ENCODE results near the gene FBLIM1.
"Not testable (repeated sequence)": the region's sequence is repeated elsewhere in the genome, so short reads cannot be mapped to it uniquely, and the experiment has no call there.

The FBLIM1 gene

DNA sequence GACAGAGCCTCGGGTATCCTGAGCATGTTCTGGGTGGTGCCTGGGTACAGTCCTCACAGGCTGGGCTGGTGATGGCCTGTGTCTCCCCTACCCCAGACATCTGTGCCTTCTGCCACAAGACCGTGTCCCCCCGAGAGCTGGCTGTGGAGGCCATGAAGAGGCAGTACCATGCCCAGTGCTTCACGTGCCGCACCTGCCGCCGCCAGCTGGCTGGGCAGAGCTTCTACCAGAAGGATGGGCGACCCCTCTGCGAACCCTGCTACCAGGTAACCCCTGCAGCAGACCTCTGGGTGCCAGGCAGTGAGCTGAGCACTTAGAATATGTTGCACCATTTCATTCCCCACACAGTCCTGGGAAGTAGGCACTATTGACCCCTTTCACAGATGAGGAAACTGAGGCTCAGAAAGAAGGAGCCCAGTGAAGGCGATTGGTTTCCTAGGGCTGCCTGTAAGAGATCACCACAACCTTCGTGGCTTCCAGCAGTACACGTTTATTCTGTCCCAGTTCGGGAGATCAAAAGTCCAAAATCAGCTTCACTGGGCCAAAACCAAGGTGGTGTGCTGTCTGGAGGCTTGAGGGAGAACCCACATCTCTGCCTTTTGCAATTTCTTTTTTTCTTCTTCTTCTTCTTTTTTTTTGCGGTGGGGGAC is 11.8 kb downstream of the FBLIM1 start:
- DNase-seq, result no peak

DNA sequence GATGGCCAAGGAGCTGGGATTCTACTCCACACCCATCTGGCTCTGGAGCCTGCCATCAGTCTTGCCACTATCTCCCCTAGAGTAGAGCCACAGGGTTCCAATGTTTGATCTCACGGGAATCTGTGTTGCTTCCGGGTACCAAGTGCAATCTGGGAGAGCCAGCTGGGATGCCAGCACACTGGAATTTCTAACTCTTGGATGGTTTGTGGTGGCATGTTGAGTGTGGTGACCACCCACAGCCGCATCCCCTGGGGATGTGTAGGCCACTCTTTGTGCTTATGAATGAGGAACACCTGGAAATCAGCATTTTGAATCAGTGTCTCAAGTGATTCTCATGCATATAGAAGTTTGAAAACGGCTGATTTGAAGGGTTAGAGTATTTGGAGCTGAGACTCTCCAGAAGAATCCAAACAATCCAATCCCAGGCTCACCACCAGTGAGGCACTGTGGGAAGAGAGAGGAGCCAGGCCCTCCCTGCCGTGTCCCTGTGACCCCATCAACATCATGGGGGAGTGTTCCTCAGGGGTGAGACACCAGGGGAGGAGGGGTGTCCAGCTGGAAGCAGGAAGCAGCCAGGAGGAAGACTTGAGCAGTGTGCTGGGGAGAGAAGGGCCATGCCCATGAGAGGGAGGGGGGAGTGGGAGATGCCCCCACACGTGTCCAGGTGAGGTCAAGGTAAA is 13.4 kb downstream of the FBLIM1 start:
- no peak for DNase-seq

DNA sequence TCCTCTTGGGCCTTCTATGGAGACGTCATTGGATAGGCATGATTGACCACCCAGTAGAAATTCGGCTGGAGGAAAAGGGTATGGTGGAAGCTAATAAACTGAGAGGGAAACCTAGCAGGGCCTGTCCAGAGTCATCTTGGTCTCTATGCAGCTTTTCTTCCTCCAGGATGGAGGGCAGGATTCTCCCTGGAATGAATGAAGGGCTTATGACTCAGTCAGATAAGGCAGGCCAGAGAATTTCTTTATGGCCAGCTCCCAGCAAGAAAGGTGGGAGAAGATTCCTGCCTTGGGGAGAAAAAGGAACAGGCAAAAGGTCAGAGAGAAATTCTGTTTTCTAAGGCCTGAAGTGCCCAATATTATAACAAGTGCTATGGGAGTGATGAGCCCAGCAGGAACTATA is 17.1 kb downstream of the FBLIM1 start:
- no peak for DNase-seq

DNA sequence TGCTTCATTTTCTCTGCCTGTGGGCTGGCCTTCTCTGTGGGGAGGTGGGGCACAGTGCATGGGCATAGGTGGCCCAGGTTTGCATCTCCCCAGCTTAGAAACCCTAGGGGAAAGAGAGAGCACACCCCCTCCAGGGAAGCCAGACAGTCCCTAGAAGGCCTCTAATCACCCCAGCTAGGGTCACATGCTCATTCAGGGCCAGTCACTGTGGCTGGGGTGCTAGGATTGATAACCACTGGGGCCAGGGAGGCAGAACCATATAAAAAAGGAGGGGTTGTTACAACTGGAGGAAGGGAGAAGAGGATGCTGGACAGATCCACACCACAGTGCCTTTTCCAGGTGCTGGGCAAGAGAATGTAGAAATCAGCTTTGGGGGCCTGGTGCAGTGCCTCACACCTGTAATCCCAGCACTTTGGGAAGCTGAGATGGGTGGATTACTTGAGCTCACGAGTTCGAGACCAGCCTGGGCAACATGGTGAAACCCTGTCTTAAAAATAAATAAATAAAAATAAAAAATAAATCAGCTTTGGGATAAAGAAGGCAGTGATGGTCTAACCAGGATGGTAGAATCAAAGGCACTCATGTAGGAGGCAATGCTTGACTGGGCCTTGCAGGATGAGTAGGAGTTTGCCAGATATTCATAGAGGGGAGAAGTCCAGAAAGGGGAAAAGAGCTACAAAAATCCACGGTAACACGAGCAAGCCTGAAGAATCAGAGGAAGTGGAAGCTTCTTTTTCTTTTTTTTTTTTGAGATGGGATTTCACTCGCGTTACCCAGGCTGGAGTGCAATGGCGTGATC is 19.5 kb downstream of the FBLIM1 start:
- no peak for DNase-seq

DNA sequence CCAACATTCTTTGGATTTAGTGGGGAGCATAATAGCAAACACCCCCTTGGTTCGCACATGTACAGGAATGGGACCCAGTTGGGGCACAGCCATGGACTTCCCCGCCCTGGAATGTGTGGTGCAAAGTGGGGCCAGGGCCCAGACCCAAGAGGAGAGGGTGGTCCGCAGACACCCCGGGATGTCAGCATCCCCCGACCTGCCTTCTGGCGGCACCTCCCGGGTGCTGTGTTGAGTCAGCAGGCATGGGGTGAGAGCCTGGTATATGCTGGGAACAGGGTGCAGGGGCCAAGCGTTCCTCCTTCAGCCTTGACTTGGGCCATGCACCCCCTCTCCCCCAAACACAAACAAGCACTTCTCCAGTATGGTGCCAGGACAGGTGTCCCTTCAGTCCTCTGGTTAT is 27.1 kb downstream of the FBLIM1 start:
- DNase-seq, result no peak

DNA sequence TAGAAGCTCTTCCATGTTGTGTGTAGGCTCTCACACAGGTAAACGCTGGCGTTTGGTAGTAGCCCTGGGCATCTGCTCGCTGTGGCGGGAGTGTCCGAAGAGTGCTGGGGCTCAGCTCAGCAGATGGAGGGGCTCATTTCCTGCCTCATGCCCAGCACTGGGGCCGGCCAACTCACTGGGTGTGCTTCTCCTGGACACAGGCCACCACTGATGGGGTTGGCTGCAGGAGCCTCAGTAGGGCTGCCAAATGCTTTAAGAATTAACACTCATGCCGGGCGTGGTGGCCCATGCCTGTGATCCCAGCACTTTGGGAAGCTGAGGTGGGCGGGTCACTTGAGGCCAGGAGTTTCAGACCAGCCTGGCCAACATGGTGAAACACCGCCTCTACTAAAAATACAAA is 28.0 kb downstream of the FBLIM1 start:
- no peak for DNase-seq

DNA sequence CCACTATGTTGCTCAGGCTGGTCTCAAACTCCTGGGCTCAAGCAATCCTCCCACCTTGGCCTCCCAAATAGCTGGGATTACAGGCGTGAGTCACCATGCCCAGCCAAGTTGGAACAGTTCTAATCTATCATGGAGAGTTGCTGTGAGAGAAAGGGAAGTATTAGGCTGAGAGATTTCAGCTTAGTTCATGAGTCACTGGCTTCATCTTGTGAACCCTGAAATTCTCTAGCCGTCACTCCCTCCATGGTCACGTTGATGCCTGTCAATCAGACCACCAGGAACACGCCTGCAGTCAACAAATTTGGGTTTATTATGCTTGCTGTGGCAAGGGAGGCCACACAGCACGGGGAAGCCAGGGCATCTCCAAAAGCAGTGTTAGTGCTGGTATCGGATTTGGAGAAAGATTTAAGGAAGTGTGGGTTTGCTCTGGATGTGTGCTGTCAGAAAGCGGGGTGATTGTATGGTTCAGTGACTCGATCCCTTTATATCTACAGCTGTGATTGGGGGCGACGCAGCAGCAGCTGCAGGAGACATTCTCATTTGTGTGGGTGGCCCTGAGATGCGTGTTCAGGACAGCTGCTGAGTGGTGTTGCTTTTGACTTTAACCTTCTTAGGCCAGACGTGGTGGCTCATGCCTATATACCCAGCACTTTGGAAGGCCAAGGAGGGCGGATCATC is 30.2 kb downstream of the FBLIM1 start:
- no peak for DNase-seq

DNA sequence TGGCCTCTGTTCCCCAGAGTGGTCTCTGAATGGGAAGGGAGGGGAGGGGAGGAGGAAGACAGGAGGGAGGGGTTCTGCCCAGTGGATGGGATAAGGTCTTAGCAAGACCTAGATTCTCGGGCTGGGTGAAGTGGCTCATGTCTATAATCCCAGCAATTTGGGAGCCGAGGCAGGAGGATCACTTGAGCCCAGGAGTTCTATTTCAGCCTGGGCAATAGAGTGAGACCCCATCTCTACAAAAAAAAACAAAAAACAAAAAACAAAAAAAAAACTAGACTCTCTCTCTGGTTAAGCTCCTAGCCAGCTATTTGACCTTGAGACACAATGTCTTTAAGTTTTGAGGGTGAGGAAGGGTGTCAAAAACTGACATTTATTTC is 37.5 kb downstream of the FBLIM1 start:
- DNase-seq, result no peak

DNA sequence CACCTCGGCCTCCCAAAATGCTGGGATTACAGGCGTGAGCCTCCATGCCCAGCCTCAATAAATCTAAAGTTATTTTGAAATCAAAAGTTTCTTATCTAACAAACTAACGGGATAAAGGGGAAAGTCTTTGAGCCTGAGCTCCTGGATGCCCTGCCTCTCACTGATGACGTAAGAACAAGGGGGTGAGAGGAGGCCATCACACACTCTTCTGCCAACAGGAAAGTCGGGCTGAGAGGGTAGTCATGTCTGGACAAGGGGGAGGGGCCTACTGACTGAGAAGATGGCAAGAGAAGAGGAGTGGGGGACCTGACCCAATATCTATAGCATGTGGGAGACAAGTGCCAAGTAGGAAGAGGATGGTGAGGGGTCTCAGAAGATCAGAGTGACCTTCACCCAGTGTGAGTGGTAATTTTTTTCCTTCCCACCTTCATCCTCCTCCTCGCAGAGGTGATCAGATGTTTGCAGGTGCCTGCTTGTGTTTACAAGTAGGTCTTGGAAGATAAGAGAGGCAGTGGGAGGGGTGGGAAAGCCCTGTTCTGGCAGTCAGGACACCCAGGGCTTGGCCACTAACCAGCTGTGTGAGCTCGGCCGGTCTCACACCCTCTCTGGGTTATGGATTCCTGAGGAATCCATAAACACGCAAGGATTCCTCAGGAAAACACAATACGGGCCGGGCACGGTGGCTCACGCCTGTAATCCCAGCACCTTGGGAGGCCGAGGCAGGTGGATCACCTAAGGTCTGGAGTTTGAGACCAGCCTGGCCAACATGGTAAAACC is 39.2 kb downstream of the FBLIM1 start:
- DNase-seq, result no peak

DNA sequence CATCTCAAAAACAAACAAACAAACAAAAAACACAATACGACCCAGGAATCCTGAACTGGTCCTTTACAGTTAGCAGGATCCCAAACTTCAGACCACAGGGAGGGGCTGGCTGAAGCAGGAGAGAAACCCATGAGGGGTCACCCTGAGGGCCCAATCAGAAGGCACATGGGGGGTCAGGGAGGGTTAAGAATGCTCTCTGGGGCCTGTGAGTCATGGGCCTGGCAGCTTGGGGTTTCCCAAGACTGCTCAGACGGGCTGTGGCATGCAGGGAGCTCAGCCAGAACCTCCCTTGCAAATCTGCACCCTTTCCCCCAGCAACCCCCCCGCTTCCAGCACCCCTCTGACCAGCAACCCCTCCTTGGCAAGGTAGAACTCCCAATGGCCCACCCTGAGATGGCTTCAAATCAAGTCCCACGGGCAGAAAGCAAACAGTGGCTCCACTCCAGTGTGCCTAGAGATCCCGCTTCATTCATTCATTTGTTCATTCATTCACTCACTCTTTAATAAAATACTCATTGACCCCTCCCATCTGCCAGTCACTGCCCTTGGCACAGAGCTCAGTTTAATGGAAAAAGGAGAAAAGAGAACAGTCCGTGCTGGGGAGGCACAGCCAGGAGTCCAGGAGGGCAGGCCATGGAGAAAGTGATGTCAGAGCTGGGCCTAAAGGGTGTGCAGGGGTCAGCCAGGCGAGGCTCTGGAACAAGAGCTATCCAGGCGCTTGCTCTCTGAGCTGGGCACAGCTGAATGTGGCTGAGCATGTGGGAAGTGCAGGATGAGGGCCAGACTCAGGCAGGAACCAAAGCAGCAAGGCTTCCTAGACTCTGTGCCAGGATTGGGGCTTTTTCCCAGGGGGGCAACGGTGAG is 40.6 kb downstream of the FBLIM1 start:
- no peak for DNase-seq

DNA sequence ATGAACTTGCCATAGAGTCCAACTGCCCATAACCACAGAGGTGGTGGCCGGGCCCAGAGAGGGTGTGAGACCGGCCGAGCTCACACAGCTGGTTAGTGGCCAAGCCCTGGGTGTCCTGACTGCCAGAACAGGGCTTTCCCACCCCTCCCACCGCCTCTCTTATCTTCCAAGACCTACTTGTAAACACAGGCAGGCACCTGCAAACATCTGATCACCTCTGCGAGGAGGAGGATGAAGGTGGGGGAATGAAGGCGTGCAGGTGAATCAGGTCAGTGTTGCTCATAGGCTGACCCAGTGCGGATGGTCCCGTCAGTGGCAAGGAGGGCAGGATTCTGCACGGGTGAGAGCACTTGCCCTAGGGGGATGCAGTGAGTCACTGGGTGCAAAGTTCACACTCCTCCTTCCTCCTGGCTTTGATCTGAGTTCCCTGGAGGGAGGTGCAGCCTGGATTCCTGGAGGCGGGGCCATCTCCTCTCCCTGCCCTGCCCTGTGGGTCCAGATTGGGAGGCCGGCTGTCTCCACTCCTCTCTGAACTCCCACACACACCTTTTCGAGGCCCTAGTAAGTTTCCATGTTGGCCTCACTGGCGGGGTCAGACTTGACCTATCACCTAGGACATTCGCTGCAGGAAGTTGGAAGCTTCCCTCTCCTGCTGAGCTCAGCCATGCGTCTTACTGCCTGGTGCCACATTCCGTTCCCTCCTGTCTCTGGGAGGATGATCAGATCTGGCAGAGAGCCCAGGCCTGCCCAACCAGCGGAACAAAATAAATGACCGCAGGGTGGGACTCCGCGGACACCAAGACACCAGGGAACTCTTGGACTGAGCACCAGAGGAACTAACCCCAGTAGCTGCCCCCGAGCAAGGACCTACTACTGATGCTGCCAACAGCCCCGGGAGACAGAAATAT is 41.6 kb downstream of the FBLIM1 start:
- DNase-seq, result no peak

DNA sequence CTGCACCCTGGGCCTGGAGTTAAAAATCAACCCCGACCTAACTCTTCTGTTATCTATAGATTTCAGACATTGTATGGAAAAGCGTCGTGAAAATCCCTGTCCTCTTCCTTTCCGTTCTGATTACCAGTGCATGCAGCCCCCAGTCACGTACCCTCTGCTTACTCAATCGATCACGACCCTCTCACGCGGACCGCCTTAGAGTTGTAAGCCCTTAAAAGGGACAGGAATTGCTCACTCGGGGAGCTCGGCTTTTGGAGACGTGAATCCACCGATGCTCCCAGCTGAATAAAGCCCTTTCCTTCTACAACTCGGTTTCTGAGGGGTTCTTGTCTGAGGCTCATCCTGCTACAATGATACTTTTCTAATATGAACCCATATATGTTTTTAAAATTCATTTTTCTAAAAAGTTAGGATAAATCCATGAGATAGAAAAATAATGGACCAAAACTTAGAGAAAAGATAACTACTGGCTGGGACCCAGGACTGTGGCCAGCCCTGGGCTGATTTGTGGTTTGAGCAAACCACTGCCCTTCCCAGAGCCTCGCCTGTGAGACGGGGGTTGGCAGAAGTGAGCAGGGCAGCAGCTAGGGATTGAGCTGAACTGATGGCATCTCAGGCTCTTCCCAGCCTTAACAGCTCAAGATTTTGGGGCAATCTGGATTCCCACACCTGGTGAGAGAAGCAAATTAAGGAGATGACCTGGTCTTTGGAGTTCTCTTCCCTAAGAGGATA is 43.8 kb downstream of the FBLIM1 start:
- DNase-seq, result no peak

DNA sequence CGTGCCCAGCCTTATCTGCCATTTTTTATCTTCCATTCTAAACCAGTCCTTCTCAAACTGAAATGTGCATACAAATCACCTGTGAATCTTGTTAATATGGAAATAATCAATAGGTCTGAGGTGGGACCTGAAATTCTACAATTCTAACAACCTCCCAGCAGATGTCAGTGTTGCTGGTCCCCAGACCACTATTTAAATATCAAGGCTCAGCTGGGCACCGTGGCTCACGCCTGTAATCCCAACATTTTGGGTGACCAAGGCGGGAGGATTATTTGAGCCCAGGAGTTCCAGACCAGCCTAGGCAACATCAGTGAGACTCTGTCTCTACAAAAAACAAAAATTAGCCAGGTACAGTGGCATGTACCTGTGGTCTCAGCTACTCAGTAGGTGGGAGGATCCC is 44.8 kb downstream of the FBLIM1 start:
- DNase-seq, result no peak

DNA sequence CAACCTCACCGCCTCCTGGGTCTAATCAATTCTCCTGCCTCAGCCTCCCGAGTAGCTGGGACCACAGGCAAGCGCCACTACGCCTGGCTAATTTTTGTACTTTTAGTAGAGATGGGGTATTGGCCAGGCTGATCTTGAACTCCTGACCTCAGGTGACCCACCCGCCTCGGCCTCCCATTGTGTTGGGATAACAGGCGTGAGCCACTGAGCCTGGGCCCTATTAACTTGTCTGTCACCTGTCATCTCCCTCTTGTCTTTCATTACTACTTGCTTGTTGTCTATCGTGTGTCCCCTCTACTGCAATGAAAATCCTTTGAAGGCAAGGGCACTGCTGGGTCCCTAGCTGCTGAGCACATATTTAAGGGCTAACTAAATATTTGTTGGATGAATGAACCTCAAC is 45.5 kb downstream of the FBLIM1 start:
- no peak for DNase-seq

DNA sequence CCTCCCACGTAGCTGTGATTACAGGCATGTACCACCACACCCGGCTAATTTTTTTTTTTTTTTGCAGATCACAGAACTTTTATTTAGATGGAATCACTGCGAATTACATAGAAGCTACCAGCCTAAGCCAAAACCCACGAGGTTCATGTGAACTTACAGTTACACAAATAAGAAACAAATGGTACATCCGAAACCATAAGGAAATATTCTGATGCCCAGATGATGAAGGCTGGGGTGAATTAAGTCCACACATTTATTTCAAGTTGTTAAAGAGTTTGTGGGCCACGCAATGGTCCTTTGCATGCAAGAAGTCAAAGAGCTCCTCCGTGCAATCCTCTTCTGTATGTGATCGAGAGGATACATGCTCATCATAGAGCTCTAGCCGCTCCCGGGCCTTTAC is 48.5 kb downstream of the FBLIM1 start:
- DNase-seq, result no peak

DNA sequence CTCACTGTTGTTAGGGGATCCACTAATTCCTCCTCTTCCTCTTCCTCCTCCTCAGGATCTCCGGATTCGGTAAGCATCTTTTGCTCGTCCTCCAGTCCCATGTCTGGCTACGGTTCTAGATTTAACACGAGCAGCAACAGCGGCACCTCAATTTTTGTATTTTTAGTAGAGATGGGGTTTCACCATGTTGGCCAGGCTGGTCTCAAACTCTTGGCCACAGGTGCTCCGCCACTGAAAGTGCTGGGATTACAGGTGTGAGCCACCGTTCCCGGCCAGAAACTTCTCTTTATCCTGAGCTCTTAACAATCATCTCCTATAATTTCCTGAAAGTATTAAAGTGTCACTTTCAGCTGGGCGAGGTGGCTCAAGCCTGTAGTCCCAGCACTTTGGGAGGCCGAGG is 49.0 kb downstream of the FBLIM1 start, which contains the start of gene UQCRHL:
TSS of gene UQCRHL (minus strand) at position 101 of the 400 bp plus-strand sequence. CDS start at position 101, 0 bp downstream.
- DNase-seq, result not testable (repeated sequence)

DNA sequence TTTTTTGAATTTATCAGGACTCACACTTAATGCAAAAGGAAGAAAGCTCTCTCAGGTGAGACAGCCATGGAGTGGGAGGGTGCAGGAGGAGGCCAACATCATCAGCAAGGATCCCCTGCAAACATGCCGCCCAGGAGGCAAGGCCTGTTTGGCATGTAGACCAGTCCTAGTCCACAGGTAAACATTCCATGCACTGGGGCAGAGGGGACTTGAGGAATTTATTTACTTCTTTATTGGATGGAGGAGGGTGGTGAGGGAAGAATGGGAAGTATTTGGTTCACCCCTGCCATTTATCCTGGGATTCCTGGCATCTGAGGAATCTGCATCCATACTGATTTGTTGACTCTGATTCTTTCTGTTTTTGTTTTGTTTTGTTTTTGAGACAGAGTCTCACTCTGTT is 50.4 kb downstream of the FBLIM1 start:
- no peak for DNase-seq

DNA sequence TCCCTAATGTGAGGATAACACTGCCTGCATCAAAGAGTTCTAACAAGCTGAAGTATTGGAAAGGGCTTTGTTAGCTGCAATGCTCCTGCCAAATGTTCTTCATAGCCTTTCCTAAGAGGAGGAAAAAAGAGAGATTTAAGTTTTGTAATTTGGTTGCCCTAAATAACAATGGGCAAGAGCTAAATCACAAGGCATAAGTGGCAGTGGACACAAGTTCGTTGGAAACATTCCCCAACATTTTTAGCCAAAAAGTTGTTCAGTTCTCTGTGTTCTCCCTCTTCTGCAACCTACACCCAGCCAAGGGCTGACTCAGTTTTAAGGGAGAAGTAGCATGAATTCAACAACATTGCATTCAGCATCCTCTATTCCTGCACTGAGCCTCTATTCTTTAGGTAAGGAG is 51.5 kb downstream of the FBLIM1 start:
- no peak for DNase-seq

DNA sequence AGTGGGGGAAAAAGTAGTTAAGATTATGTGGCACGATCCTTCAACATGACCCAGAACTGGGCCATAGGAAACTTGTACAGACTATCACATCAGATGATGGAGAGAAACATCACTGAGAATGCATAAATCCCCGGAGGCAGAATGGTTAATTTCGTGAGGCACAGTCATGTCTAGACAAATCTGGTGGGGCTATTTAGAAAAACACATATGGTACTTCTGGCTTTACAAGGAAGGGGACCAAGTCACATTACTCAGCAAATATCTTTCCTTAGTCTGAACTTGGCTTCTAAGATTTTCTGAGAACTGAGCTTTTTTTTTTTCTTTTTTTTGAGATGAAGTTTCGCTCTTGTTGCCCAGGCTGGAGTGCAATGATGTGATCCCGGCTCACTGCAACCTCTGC is 58.1 kb downstream of the FBLIM1 start:
- no peak for DNase-seq

DNA sequence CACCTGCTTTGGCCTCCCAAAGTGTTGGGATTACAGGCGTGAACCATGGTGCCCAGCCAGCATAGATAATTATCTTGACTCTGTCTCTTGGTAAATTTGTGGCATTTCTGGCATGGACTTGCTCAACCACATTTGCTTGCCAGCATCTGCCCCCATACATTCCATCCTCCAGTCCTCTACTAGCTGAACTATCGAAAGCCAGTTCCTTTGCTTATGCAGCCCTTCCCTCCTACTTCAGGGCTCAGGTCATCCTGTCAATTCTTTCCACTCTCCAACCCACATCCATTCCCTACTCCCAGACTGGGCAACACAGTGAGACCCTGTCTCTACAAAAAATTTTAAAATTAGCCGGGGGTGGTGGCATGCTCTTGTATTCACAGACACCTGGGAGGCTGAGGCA is 61.9 kb downstream of the FBLIM1 start:
- no peak for DNase-seq

Data from DMS79 (cell line).